ENCODE data around the gene CMTM5.

Gene CMTM5

GRCh38 chr14:23356662-23357061 is 20.2 kb upstream of the CMTM5 start:
- DNase-seq (ENCODE audit: insufficient read length, low spot score) (no peak), FAIRE-seq (no peak)
- TF ChIP-seq POLR2AphosphoS5 (IDR thresholded peaks at IDR 0.05; ENCODE audit: low read depth, low read length) (no peak), PAX5 (IDR thresholded peaks at IDR 0.05; ENCODE audit: insufficient read depth, low read length, severe bottlenecking) (no peak), TAF1 (IDR thresholded peaks at IDR 0.05; ENCODE audit: low read depth, low read length) (no peak), SPI1 (IDR thresholded peaks at IDR 0.05; ENCODE audit: low read depth, low read length) (no peak), POU2F2 (IDR thresholded peaks at IDR 0.05; ENCODE audit: low read depth, low read length) (no peak), POLR2A (IDR thresholded peaks at IDR 0.05; ENCODE audit: low read depth, low read length) (no peak)

DNA sequence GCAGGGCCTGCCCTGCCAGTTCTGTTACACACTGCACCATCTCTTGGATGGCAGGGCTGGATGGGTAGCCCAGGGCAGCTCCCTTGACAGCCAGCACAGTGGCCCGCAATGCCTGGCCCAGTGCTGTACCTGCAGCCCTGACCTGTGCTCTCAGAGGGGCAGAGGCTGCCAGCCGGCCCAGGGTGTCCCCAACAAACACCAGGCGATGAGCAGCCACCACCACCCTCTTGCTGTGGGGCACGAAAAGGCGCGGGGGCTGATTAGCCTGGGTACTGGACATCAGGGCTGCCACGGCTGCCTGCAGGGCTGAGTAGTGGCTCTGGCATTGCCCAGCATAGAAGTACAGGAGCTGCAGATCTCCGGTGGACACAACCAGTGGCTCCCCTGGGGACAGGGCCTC is 19.6 kb upstream of the CMTM5 start:
- TF ChIP-seq SPI1 (IDR thresholded peaks at IDR 0.05; ENCODE audit: low read depth, low read length) (no peak), TAF1 (IDR thresholded peaks at IDR 0.05; ENCODE audit: low read depth, low read length) (no peak), PAX5 (IDR thresholded peaks at IDR 0.05; ENCODE audit: insufficient read depth, low read length, severe bottlenecking) (no peak), POLR2AphosphoS5 (IDR thresholded peaks at IDR 0.05; ENCODE audit: low read depth, low read length) (no peak), POLR2A (IDR thresholded peaks at IDR 0.05; ENCODE audit: low read depth, low read length) (no peak), POU2F2 (IDR thresholded peaks at IDR 0.05; ENCODE audit: low read depth, low read length) (no peak)
- FAIRE-seq (no peak), DNase-seq (ENCODE audit: insufficient read length, low spot score) (no peak)

DNA sequence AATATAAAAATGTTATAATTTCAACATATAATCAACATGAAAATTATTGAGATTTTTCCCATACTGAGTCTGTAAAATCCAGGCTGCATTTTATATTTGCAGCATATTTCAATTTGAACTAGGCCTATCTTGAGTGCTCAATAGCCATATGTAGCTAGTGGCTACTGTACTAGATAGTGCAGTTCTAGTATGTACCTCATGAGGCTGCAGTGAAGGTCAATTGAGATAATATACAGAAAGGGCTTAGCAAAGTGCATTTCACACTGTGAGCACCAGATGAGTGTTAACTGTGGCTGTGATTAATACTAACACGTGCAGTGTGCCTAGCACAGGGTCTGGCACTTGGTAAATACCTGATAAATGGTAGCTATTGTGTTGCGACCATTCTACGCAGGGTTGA is 18.8 kb upstream of the CMTM5 start:
- TF ChIP-seq POLR2AphosphoS5 (IDR thresholded peaks at IDR 0.05; ENCODE audit: low read depth, low read length), result no peak
- no peak for TF ChIP-seq TAF1 (IDR thresholded peaks at IDR 0.05; ENCODE audit: low read depth, low read length)
- no peak for TF ChIP-seq SPI1 (IDR thresholded peaks at IDR 0.05; ENCODE audit: low read depth, low read length)
- TF ChIP-seq POLR2A (IDR thresholded peaks at IDR 0.05; ENCODE audit: low read depth, low read length), result no peak
- no peak for TF ChIP-seq PAX5 (IDR thresholded peaks at IDR 0.05; ENCODE audit: insufficient read depth, low read length, severe bottlenecking)
- TF ChIP-seq POU2F2 (IDR thresholded peaks at IDR 0.05; ENCODE audit: low read depth, low read length), result no peak
- FAIRE-seq, result no peak
- no peak for DNase-seq (ENCODE audit: insufficient read length, low spot score)

GRCh38 chr14:23358553-23359166 is 18.2 kb upstream of the CMTM5 start:
- DNase-seq (ENCODE audit: insufficient read length, low spot score), result no peak
- FAIRE-seq, result no peak
- TF ChIP-seq PAX5 (IDR thresholded peaks at IDR 0.05; ENCODE audit: insufficient read depth, low read length, severe bottlenecking) (no peak), SPI1 (IDR thresholded peaks at IDR 0.05; ENCODE audit: low read depth, low read length) (no peak)

- no peak for FAIRE-seq
- TF ChIP-seq PAX5 (IDR thresholded peaks at IDR 0.05; ENCODE audit: insufficient read depth, low read length, severe bottlenecking) (no peak), POLR2AphosphoS5 (IDR thresholded peaks at IDR 0.05; ENCODE audit: low read depth, low read length) (no peak), TAF1 (IDR thresholded peaks at IDR 0.05; ENCODE audit: low read depth, low read length) (no peak), POU2F2 (IDR thresholded peaks at IDR 0.05; ENCODE audit: low read depth, low read length) (no peak)
- DNase-seq (ENCODE audit: insufficient read length, low spot score), result no peak
These were observed 17.6 kb upstream of the CMTM5 start for GRCh38 chr14:23359167-23359626.

DNA sequence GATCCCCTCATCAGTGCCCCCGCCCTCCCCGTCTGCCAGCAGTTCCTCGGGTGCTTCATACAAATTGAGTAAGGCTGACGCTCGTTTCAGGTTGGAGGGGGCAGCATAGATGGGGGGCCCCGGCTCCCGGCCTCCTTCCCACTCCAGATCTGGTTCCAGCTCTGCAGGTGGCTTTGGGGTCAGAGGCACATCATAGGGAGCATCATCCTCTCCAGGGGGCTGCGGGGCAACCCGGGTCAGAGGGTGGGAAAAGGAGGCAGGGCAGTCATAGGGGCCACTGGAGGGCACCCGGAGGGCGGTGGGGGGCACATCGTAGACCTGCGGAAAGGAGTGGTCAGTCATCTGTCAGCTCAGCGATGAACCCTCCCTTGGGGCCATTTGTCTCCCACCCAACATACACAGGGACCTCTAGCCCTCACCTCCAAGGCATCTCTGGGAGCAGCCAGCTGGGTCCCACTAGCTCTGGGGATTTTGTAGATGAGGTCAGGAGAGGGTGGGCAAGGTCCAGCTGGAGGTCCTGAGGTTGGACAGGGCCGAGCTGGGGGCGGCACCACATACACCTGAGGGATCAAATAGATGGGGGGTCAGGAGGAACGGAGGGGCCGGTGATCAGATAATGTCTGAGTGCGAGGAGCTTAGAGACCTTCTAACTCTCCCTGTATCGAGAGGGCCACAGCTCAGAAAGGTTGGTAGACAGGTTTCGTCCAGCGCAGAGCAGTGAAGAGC is 17.0 kb upstream of the CMTM5 start:
- FAIRE-seq, result no peak
- no peak for TF ChIP-seq SPI1 (IDR thresholded peaks at IDR 0.05; ENCODE audit: low read depth, low read length)
- TF ChIP-seq POLR2A (IDR thresholded peaks at IDR 0.05; ENCODE audit: low read depth, low read length), result no peak
- no peak for TF ChIP-seq PAX5 (IDR thresholded peaks at IDR 0.05; ENCODE audit: insufficient read depth, low read length, severe bottlenecking)
- TF ChIP-seq POLR2AphosphoS5 (IDR thresholded peaks at IDR 0.05; ENCODE audit: low read depth, low read length), result no peak
- no peak for TF ChIP-seq POU2F2 (IDR thresholded peaks at IDR 0.05; ENCODE audit: low read depth, low read length)
- no peak for TF ChIP-seq TAF1 (IDR thresholded peaks at IDR 0.05; ENCODE audit: low read depth, low read length)
- DNase-seq (ENCODE audit: insufficient read length, low spot score), result no peak

- no peak for FAIRE-seq
- TF ChIP-seq POLR2A (IDR thresholded peaks at IDR 0.05; ENCODE audit: low read depth, low read length), result no peak
- DNase-seq (ENCODE audit: insufficient read length, low spot score), result no peak
These were observed 16.4 kb upstream of the CMTM5 start for GRCh38 chr14:23360496-23360895.

GRCh38 chr14:23361320-23361719 is 15.5 kb upstream of the CMTM5 start:
- FAIRE-seq, result no peak

DNA sequence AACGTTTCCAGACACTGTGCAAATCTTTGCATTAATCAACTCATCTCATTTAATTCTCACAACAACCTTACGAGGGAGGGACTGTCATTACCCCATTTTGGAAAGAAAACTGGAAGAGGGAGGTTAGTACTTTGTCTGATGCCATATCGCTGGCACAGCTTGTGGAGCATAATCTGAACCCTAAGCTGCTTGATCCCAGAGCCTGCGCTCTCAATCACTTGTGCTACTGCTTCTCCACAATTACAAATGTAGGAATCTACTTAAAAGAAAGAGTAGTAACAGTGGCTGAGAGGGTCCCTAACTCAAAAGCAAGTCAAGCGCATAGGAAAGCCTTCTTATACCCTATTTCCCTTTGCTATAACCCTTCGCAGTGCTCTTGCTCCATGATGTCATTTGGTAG is 15.1 kb upstream of the CMTM5 start:
- TF ChIP-seq PAX5 (IDR thresholded peaks at IDR 0.05; ENCODE audit: insufficient read depth, low read length, severe bottlenecking) (no peak), SPI1 (IDR thresholded peaks at IDR 0.05; ENCODE audit: low read depth, low read length) (no peak), TAF1 (IDR thresholded peaks at IDR 0.05; ENCODE audit: low read depth, low read length) (no peak), POLR2A (IDR thresholded peaks at IDR 0.05; ENCODE audit: low read depth, low read length) (no peak), POU2F2 (IDR thresholded peaks at IDR 0.05; ENCODE audit: low read depth, low read length) (no peak), POLR2AphosphoS5 (IDR thresholded peaks at IDR 0.05; ENCODE audit: low read depth, low read length) (no peak)
- FAIRE-seq, result no peak
- DNase-seq (ENCODE audit: insufficient read length, low spot score), result no peak

More at GRCh38 chr14:23361320-23361719, 15.5 kb upstream of the CMTM5 start:
- no peak for DNase-seq (ENCODE audit: insufficient read length, low spot score)
- TF ChIP-seq POU2F2 (IDR thresholded peaks at IDR 0.05; ENCODE audit: low read depth, low read length), result no peak
- no peak for TF ChIP-seq SPI1 (IDR thresholded peaks at IDR 0.05; ENCODE audit: low read depth, low read length)
- no peak for TF ChIP-seq TAF1 (IDR thresholded peaks at IDR 0.05; ENCODE audit: low read depth, low read length)

DNA sequence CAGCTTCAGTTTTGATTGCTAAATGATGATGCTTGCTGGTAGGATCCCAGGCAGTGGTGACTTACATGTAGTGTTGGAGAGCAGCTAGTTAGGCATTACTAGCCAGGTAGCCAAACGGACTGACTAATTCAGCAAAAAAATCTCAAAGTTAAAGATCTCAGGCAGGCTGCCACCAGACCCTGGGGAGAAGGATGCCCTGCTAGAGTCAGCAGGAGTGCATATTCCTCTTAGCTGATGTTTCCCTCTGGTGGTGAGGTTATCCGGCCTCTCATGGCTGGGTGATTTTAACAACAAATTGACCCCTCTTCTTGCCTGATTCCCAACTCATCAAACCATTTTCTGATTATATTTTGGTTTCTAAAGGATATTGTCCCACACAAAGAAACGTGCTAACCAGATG is 14.6 kb upstream of the CMTM5 start:
- no peak for DNase-seq (ENCODE audit: insufficient read length, low spot score)
- no peak for FAIRE-seq
- TF ChIP-seq POLR2A (IDR thresholded peaks at IDR 0.05; ENCODE audit: low read depth, low read length) (no peak), SPI1 (IDR thresholded peaks at IDR 0.05; ENCODE audit: low read depth, low read length) (no peak), POU2F2 (IDR thresholded peaks at IDR 0.05; ENCODE audit: low read depth, low read length) (no peak), POLR2AphosphoS5 (IDR thresholded peaks at IDR 0.05; ENCODE audit: low read depth, low read length) (no peak), TAF1 (IDR thresholded peaks at IDR 0.05; ENCODE audit: low read depth, low read length) (no peak), PAX5 (IDR thresholded peaks at IDR 0.05; ENCODE audit: insufficient read depth, low read length, severe bottlenecking) (no peak)
